Activated CD8-positive, alpha-beta memory T cell treated with anti-CD3 and anti-CD28 coated beads, Interleukin-2, amount 50 U/mL, for 48 hours (primary cell): ENCODE data around the gene CSNK2A2.

Source experiments
- DNase-seq: peaks from one replicate; pipeline ENCODE4 v3.0.0-alpha.2; 2020

The CSNK2A2 gene

GRCh38 chr16:58109330-58109729 lies 88.6 kb downstream of the CSNK2A2 start:
- DNase-seq, result no peak
